Liver (tissue), 3 donors: ENCODE measurements around the gene GCGR.

Experiments
- EGR1 ChIP-seq, 2 donors: IDR thresholded peaks; 2 replicates each; pipeline ENCODE4 v1.6.1; 2016 to 2018; ENCODE audit warnings: antibody characterized with exemption in 2 of 2, low read depth in 2 of 2
- FOXA1 ChIP-seq: IDR thresholded peaks from 2 replicates; pipeline ENCODE4 v1.6.1; 2016; ENCODE audit warnings: antibody characterized with exemption
- GABPA ChIP-seq, 2 donors: IDR thresholded peaks in 1 of 2; conservative IDR thresholded peaks in 1 of 2; 2 replicates each; pipeline ENCODE4 v1.6.1; 2016; ENCODE audit warnings: antibody characterized with exemption in 2 of 2, mild to moderate bottlenecking in 1 of 2, moderate library complexity in 1 of 2
- HNF4A ChIP-seq, 2 donors: conservative IDR thresholded peaks; 2 replicates each; pipeline ENCODE4 v1.6.1; 2016; ENCODE audit warnings: antibody characterized with exemption in 2 of 2, mild to moderate bottlenecking in 2 of 2
- JUND ChIP-seq, 2 donors: IDR thresholded peaks; 2 replicates each; pipeline ENCODE4 v1.6.1; 2016; ENCODE audit warnings: antibody characterized with exemption in 2 of 2
- RAD21 ChIP-seq, 2 donors: IDR thresholded peaks; 2 replicates each; pipeline ENCODE4 v1.6.1; 2016; ENCODE audit warnings: antibody characterized with exemption in 2 of 2, mild to moderate bottlenecking in 2 of 2
- SP1 ChIP-seq: IDR thresholded peaks from 2 replicates; pipeline ENCODE4 v1.6.1; 2018; ENCODE audit warnings: antibody characterized with exemption, mild to moderate bottlenecking
- TAF1 ChIP-seq: conservative IDR thresholded peaks from 2 replicates; pipeline ENCODE4 v1.6.1; 2016; ENCODE audit warnings: antibody characterized with exemption, mild to moderate bottlenecking
- YY1 ChIP-seq: IDR thresholded peaks from 2 replicates; pipeline ENCODE4 v1.6.1; 2016; ENCODE audit warnings: antibody characterized with exemption, mild to moderate bottlenecking
- TF ChIP-seq, protein P1 (sequence below): IDR thresholded peaks from 2 replicates; pipeline ENCODE4 v1.6.1; 2016; ENCODE audit warnings: antibody characterized with exemption
- TF ChIP-seq, protein P2 (sequence below): fragments of 150-350 bp; IDR thresholded peaks from 2 replicates; pipeline ENCODE4 v1.5.1; 2017; ENCODE audit warnings: improper control_type of control experiment, low read depth, low read length; ENCODE audit not compliant: missing input control
- TF ChIP-seq, protein P3 (sequence below): IDR thresholded peaks from 2 replicates; pipeline ENCODE4 v1.6.1; 2016; ENCODE audit warnings: antibody characterized with exemption, mild to moderate bottlenecking
- TF ChIP-seq, protein P4 (sequence below): IDR thresholded peaks from 2 replicates; pipeline ENCODE4 v1.6.1; 2016; ENCODE audit warnings: antibody characterized with exemption
- TF ChIP-seq, protein P5 (sequence below): IDR thresholded peaks from 2 replicates; pipeline ENCODE4 v1.6.1; 2016; ENCODE audit warnings: antibody characterized with exemption
- donor health status: healthy.
- donor health status: healthy.

DNA sequence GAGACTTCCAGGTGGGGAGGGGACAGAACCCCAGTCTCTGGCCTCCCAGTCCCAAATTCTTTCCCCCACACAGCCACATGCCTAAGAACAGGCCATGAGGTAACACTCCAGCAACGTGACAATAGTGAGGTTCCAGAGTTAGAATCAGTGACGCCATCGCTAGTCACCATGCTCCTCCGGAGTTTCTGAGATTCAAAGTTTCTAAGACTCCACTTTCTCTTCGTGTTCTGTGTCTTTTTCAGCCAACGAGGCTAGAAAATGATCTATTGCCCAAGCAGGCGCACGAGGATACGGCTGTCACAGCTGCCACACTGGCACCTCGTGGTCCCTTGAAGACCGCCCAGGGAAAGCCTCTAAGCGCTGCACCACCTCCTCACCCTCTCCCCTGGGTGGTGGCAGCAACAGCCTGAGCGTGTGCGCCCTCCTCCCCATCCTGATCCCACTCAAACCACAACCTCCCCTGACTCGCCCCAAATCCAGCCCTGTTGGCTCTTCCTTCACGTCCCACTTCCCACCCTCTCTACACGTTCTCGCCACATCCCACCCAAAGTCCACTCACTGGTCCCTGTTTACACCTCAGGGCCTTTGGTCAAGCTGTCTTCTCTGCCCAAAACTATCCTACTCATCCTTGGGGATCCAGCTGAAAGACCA is 28.1 kb downstream of the GCGR start:
- TF ChIP-seq, protein P1, sequence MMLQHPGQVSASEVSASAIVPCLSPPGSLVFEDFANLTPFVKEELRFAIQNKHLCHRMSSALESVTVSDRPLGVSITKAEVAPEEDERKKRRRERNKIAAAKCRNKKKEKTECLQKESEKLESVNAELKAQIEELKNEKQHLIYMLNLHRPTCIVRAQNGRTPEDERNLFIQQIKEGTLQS, result no peak
- TF ChIP-seq GABPA (IDR thresholded peaks at IDR 0.05 in 1 of 2, conservative IDR thresholded peaks at IDR 0.05 in 1 of 2) (no peak), FOXA1 (no peak), RAD21 (IDR thresholded peaks at IDR 0.05) (no peak), YY1 (no peak), EGR1 (IDR thresholded peaks at IDR 0.05; ENCODE audit: low read depth in 2 of 2) (no peak), TAF1 (no peak), JUND (IDR thresholded peaks at IDR 0.05) (no peak), HNF4A (conservative IDR thresholded peaks at IDR 0.05) (no peak), SP1 (no peak)
- TF ChIP-seq, protein P2, sequence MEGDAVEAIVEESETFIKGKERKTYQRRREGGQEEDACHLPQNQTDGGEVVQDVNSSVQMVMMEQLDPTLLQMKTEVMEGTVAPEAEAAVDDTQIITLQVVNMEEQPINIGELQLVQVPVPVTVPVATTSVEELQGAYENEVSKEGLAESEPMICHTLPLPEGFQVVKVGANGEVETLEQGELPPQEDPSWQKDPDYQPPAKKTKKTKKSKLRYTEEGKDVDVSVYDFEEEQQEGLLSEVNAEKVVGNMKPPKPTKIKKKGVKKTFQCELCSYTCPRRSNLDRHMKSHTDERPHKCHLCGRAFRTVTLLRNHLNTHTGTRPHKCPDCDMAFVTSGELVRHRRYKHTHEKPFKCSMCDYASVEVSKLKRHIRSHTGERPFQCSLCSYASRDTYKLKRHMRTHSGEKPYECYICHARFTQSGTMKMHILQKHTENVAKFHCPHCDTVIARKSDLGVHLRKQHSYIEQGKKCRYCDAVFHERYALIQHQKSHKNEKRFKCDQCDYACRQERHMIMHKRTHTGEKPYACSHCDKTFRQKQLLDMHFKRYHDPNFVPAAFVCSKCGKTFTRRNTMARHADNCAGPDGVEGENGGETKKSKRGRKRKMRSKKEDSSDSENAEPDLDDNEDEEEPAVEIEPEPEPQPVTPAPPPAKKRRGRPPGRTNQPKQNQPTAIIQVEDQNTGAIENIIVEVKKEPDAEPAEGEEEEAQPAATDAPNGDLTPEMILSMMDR, result no peak
- TF ChIP-seq, protein P3, sequence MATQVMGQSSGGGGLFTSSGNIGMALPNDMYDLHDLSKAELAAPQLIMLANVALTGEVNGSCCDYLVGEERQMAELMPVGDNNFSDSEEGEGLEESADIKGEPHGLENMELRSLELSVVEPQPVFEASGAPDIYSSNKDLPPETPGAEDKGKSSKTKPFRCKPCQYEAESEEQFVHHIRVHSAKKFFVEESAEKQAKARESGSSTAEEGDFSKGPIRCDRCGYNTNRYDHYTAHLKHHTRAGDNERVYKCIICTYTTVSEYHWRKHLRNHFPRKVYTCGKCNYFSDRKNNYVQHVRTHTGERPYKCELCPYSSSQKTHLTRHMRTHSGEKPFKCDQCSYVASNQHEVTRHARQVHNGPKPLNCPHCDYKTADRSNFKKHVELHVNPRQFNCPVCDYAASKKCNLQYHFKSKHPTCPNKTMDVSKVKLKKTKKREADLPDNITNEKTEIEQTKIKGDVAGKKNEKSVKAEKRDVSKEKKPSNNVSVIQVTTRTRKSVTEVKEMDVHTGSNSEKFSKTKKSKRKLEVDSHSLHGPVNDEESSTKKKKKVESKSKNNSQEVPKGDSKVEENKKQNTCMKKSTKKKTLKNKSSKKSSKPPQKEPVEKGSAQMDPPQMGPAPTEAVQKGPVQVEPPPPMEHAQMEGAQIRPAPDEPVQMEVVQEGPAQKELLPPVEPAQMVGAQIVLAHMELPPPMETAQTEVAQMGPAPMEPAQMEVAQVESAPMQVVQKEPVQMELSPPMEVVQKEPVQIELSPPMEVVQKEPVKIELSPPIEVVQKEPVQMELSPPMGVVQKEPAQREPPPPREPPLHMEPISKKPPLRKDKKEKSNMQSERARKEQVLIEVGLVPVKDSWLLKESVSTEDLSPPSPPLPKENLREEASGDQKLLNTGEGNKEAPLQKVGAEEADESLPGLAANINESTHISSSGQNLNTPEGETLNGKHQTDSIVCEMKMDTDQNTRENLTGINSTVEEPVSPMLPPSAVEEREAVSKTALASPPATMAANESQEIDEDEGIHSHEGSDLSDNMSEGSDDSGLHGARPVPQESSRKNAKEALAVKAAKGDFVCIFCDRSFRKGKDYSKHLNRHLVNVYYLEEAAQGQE, result no peak
- TF ChIP-seq, protein P4, sequence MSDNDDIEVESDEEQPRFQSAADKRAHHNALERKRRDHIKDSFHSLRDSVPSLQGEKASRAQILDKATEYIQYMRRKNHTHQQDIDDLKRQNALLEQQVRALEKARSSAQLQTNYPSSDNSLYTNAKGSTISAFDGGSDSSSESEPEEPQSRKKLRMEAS, result no peak
- TF ChIP-seq, protein P5, sequence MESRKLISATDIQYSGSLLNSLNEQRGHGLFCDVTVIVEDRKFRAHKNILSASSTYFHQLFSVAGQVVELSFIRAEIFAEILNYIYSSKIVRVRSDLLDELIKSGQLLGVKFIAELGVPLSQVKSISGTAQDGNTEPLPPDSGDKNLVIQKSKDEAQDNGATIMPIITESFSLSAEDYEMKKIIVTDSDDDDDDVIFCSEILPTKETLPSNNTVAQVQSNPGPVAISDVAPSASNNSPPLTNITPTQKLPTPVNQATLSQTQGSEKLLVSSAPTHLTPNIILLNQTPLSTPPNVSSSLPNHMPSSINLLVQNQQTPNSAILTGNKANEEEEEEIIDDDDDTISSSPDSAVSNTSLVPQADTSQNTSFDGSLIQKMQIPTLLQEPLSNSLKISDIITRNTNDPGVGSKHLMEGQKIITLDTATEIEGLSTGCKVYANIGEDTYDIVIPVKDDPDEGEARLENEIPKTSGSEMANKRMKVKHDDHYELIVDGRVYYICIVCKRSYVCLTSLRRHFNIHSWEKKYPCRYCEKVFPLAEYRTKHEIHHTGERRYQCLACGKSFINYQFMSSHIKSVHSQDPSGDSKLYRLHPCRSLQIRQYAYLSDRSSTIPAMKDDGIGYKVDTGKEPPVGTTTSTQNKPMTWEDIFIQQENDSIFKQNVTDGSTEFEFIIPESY, result no peak
